HG03064 (cell line): Measurements from ENCODE around the gene CCDC54.

Experiments
- ATAC-seq: cut with Tn5 transposase; IDR thresholded peaks from one replicate; pipeline ENCODE4 v1.9.1; 2021; ENCODE audit warnings: low read depth; ENCODE audit not compliant: unreplicated experiment

Gene CCDC54

GRCh38 chr3:107392549-107393165 is 15.4 kb downstream of the CCDC54 start:
- no peak for ATAC-seq

GRCh38 chr3:107394502-107394901 is 17.3 kb downstream of the CCDC54 start:
- ATAC-seq, result no peak

GRCh38 chr3:107395066-107395465 is 17.8 kb downstream of the CCDC54 start:
- no peak for ATAC-seq

- ATAC-seq, result no peak
These were observed 24.1 kb downstream of the CCDC54 start for GRCh38 chr3:107401301-107401700.

- no peak for ATAC-seq
These were observed 25.0 kb downstream of the CCDC54 start for GRCh38 chr3:107402214-107402613.

- ATAC-seq, result no peak
These were observed 27.7 kb downstream of the CCDC54 start for GRCh38 chr3:107404727-107405469.

GRCh38 chr3:107407355-107407754 is 30.1 kb downstream of the CCDC54 start:
- ATAC-seq, result no peak

GRCh38 chr3:107408513-107408912 is 31.3 kb downstream of the CCDC54 start:
- ATAC-seq, result no peak

- no peak for ATAC-seq
These were observed 32.1 kb downstream of the CCDC54 start for GRCh38 chr3:107409365-107409764.

- no peak for ATAC-seq
These were observed 33.4 kb downstream of the CCDC54 start for GRCh38 chr3:107410606-107411005.

GRCh38 chr3:107411056-107411455 is 33.8 kb downstream of the CCDC54 start:
- no peak for ATAC-seq

GRCh38 chr3:107411779-107412178 is 34.5 kb downstream of the CCDC54 start:
- ATAC-seq, result no peak

GRCh38 chr3:107412376-107412775 is 35.1 kb downstream of the CCDC54 start:
- ATAC-seq, result no peak

GRCh38 chr3:107413264-107413663 is 36.0 kb downstream of the CCDC54 start:
- ATAC-seq, result no peak

GRCh38 chr3:107414325-107414964 is 37.2 kb downstream of the CCDC54 start:
- ATAC-seq, result peak; percentile 86

GRCh38 chr3:107416138-107416537 is 38.9 kb downstream of the CCDC54 start:
- no peak for ATAC-seq

GRCh38 chr3:107416886-107417285 is 39.6 kb downstream of the CCDC54 start:
- ATAC-seq, result no peak

- ATAC-seq, result peak; percentile 72
These were observed 44.0 kb downstream of the CCDC54 start for GRCh38 chr3:107421170-107421792.

GRCh38 chr3:107421881-107422280 is 44.6 kb downstream of the CCDC54 start:
- ATAC-seq, result no peak

GRCh38 chr3:107425033-107425432 is 47.8 kb downstream of the CCDC54 start:
- ATAC-seq, result no peak

- no peak for ATAC-seq
These were observed 49.0 kb downstream of the CCDC54 start for GRCh38 chr3:107426223-107426622.
